ENCODE results near the gene INHBA.

DNA sequence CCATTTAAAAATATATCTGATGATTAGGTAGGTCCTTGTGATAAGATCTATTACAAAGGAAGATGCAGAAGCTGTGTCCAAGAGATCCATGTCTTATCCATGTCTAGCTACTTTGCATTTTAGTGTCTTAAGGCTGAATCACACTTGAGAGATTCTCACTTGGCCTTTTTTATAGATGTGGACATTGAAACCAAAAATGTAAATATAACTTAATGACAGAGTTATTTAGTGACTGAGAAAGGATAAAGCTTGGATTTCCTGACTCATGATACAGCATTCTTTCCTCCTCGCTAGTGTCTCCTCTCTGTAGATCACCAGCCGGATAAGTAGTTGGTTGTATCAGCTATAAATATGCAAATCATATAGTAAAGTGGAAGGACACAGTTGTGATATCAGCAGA is 23.3 kb downstream of the INHBA start:
- TF ChIP-seq, protein P1, sequence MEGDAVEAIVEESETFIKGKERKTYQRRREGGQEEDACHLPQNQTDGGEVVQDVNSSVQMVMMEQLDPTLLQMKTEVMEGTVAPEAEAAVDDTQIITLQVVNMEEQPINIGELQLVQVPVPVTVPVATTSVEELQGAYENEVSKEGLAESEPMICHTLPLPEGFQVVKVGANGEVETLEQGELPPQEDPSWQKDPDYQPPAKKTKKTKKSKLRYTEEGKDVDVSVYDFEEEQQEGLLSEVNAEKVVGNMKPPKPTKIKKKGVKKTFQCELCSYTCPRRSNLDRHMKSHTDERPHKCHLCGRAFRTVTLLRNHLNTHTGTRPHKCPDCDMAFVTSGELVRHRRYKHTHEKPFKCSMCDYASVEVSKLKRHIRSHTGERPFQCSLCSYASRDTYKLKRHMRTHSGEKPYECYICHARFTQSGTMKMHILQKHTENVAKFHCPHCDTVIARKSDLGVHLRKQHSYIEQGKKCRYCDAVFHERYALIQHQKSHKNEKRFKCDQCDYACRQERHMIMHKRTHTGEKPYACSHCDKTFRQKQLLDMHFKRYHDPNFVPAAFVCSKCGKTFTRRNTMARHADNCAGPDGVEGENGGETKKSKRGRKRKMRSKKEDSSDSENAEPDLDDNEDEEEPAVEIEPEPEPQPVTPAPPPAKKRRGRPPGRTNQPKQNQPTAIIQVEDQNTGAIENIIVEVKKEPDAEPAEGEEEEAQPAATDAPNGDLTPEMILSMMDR (IDR thresholded peaks at IDR 0.05; ENCODE audit: insufficient read depth, low read length) = no peak
- TF ChIP-seq POLR2AphosphoS5 (IDR thresholded peaks at IDR 0.05; ENCODE audit: low read depth) = no peak
- TF ChIP-seq GABPA (IDR thresholded peaks at IDR 0.05; ENCODE audit: low read depth) = no peak
- TF ChIP-seq, protein P2, sequence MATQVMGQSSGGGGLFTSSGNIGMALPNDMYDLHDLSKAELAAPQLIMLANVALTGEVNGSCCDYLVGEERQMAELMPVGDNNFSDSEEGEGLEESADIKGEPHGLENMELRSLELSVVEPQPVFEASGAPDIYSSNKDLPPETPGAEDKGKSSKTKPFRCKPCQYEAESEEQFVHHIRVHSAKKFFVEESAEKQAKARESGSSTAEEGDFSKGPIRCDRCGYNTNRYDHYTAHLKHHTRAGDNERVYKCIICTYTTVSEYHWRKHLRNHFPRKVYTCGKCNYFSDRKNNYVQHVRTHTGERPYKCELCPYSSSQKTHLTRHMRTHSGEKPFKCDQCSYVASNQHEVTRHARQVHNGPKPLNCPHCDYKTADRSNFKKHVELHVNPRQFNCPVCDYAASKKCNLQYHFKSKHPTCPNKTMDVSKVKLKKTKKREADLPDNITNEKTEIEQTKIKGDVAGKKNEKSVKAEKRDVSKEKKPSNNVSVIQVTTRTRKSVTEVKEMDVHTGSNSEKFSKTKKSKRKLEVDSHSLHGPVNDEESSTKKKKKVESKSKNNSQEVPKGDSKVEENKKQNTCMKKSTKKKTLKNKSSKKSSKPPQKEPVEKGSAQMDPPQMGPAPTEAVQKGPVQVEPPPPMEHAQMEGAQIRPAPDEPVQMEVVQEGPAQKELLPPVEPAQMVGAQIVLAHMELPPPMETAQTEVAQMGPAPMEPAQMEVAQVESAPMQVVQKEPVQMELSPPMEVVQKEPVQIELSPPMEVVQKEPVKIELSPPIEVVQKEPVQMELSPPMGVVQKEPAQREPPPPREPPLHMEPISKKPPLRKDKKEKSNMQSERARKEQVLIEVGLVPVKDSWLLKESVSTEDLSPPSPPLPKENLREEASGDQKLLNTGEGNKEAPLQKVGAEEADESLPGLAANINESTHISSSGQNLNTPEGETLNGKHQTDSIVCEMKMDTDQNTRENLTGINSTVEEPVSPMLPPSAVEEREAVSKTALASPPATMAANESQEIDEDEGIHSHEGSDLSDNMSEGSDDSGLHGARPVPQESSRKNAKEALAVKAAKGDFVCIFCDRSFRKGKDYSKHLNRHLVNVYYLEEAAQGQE (IDR thresholded peaks at IDR 0.05; ENCODE audit: insufficient replicate concordance, low read depth) = no peak

Measured in HL-60 (cell line).